ENCODE measurements around the gene CDC20.

DNA sequence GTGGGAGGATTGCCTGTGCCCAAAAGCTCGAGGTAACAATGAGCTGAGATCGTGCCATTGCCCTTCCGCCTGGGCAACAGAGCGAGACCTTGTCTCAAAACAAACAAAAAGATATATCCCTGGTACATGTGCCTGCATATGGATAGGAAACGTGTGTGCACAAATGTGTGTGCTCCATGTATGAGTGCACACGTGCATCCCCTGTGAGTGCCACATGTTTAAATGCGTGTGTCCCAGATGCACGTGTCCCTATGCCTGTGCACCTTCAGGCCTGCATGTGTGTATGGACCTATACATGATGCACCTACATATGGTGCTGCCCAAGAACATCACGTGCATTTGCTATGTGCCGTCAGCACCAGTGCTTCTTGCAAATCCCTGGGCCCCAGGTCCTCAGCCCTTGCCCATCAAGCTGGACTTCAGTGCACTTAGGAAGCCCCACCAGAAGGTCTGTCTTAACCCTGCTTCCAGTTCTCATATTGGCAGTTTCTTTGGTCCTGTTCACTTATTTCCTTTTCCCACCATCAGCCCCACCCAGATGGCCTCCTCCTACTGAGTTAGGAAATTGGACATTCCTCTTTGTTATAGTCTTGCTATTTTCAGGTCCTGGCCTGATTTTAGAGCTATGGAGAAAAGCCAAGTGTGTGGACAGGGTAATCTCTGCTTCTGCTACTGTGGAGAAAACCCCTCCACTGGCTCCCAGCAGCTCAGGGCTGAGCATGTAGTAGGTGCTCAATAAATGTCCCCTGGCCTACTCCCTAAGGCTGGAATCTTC, 42.6 kb upstream of the CDC20 start:
- TF ChIP-seq, protein P1, sequence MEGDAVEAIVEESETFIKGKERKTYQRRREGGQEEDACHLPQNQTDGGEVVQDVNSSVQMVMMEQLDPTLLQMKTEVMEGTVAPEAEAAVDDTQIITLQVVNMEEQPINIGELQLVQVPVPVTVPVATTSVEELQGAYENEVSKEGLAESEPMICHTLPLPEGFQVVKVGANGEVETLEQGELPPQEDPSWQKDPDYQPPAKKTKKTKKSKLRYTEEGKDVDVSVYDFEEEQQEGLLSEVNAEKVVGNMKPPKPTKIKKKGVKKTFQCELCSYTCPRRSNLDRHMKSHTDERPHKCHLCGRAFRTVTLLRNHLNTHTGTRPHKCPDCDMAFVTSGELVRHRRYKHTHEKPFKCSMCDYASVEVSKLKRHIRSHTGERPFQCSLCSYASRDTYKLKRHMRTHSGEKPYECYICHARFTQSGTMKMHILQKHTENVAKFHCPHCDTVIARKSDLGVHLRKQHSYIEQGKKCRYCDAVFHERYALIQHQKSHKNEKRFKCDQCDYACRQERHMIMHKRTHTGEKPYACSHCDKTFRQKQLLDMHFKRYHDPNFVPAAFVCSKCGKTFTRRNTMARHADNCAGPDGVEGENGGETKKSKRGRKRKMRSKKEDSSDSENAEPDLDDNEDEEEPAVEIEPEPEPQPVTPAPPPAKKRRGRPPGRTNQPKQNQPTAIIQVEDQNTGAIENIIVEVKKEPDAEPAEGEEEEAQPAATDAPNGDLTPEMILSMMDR (conservative IDR thresholded peaks at IDR 0.05; ENCODE audit: low read depth, low read length), result no peak
- TF ChIP-seq SMC3 (IDR thresholded peaks at IDR 0.05; ENCODE audit: low read depth, low read length) (no peak), BHLHE40 (IDR thresholded peaks at IDR 0.05; ENCODE audit: low read depth, low read length) (no peak), POLR2A (IDR thresholded peaks at IDR 0.05; ENCODE audit: low read depth, low read length) (no peak), RCOR1 (IDR thresholded peaks at IDR 0.05; ENCODE audit: insufficient replicate concordance, low read length) (no peak), MAFK (IDR thresholded peaks at IDR 0.05; ENCODE audit: low read depth, low read length) (no peak), MXI1 (IDR thresholded peaks at IDR 0.05; ENCODE audit: borderline replicate concordance, low read depth, low read length) (no peak), RAD21 (IDR thresholded peaks at IDR 0.05; ENCODE audit: low read length) (no peak), CEBPB (IDR thresholded peaks at IDR 0.05; ENCODE audit: low read depth, low read length) (no peak), CHD1 (IDR thresholded peaks at IDR 0.05; ENCODE audit: low read depth, low read length) (no peak), RFX5 (IDR thresholded peaks at IDR 0.05; ENCODE audit: low read depth, low read length) (no peak)
- TF ChIP-seq, protein P2, sequence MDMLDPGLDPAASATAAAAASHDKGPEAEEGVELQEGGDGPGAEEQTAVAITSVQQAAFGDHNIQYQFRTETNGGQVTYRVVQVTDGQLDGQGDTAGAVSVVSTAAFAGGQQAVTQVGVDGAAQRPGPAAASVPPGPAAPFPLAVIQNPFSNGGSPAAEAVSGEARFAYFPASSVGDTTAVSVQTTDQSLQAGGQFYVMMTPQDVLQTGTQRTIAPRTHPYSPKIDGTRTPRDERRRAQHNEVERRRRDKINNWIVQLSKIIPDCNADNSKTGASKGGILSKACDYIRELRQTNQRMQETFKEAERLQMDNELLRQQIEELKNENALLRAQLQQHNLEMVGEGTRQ (IDR thresholded peaks at IDR 0.05; ENCODE audit: low read depth, low read length), result no peak
- TF ChIP-seq, protein P3, sequence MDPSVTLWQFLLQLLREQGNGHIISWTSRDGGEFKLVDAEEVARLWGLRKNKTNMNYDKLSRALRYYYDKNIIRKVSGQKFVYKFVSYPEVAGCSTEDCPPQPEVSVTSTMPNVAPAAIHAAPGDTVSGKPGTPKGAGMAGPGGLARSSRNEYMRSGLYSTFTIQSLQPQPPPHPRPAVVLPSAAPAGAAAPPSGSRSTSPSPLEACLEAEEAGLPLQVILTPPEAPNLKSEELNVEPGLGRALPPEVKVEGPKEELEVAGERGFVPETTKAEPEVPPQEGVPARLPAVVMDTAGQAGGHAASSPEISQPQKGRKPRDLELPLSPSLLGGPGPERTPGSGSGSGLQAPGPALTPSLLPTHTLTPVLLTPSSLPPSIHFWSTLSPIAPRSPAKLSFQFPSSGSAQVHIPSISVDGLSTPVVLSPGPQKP (IDR thresholded peaks at IDR 0.05; ENCODE audit: borderline replicate concordance, low read depth, low read length), result no peak

Data from IMR-90 (cell line).